Stomach (tissue), 9 donors: ENCODE measurements around the gene ADAM29. TPM values are rescaled to one million over a fixed set of nuclear protein-coding genes. Genes with fewer than 3 reads are reported as not detected.
"Not testable (repeated sequence)": the region's sequence is repeated elsewhere in the genome, so short reads cannot be mapped to it uniquely, and the experiment has no call there.

Source experiments
- DNase-seq, 2 donors: peaks; one replicate each; pipeline versions ENCODE4 v3.0.0 to v3.0.0-alpha.2; 2013 to 2019
- H3K27ac ChIP-seq, 5 donors: fragments of 200-600 bp in 4 of 5; sonication (generic) in 4 of 5; one replicate each; pipeline ENCODE4 v1.5.1; 2013 to 2019; ENCODE audit warnings: mild to moderate bottlenecking in 1 of 5, moderate library complexity in 1 of 5
- H3K27me3 ChIP-seq, 3 donors: fragments of 200-600 bp; sonication (generic); one replicate each; pipeline ENCODE4 v1.5.1; 2017 to 2019; ENCODE audit warnings: mixed run types in 1 of 3
- H3K36me3 ChIP-seq, 4 donors: fragments of 200-600 bp; sonication (generic); 1 replicate in 3 of 4; 2 replicates in 1 of 4; pipeline ENCODE4 v1.5.1; 2016 to 2019
- H3K4me1 ChIP-seq, 4 donors: fragments of 200-600 bp; sonication (generic); one replicate each; pipeline ENCODE4 v1.5.1; 2016 to 2019
- H3K4me3 ChIP-seq, 4 donors: fragments of 200-600 bp; sonication (generic) in 3 of 4; one replicate each; pipeline ENCODE4 v1.5.1; 2016 to 2019; ENCODE audit warnings: mild to moderate bottlenecking in 1 of 4
- H3K9me3 ChIP-seq, 4 donors: fragments of 200-600 bp; sonication (generic); one replicate each; pipeline ENCODE4 v1.5.1; 2016 to 2019
- EP300 ChIP-seq: sonication (generic); formaldehyde crosslinking; IDR thresholded peaks from one replicate; pipeline ENCODE4 v1.6.1; 2017; ENCODE audit warnings: antibody characterized with exemption
- POLR2A ChIP-seq, 4 donors: fragments of 450-650 bp; IDR thresholded peaks; one replicate each; pipeline ENCODE4 v1.6.1; 2016; ENCODE audit warnings: antibody characterized with exemption in 4 of 4, control low read depth in 2 of 4, mild to moderate bottlenecking in 1 of 4, moderate library complexity in 1 of 4
- POLR2AphosphoS5 ChIP-seq, 3 donors: sonication (generic); formaldehyde crosslinking; IDR thresholded peaks; one replicate each; pipeline ENCODE4 v1.6.1; 2016; ENCODE audit warnings: antibody characterized with exemption in 3 of 3
- WGBS, 5 donors: extraction: QIAGEN DNeasy Blood & Tissue Kit in 3 of 5; methylation state at CpG; one replicate each; pipeline versions ENCODE4 v1.1.5 to v1.1.7; 2013 to 2018; 5-methylcytosine and 5-hydroxymethylcytosine counted together
- intact Hi-C: fragments of 100-400 bp; cut with DNase I; formaldehyde crosslinking; loops from one replicate; pipeline ENCODE4 v1.15.1; 2023; ENCODE audit warnings: low total_unique reads
- polyA plus RNA-seq, 3 donors: library from polyadenylated mRNA; stranded (reverse); fragments of 200-250 nt; gene quantifications; one replicate each; pipeline ENCODE4 v1.2.3, GENCODE V29; 2013
- small RNA-seq, 4 donors: library from RNA; depleted of rRNA; stranded (forward); fragments of <200 nt; gene quantifications; one replicate each; pipeline ENCODE3, GENCODE V24; 2016
- total RNA-seq, 5 donors: library from RNA; depleted of rRNA; stranded (reverse); fragments of >200 nt; gene quantifications; one replicate each; pipeline versions ENCODE4 v1.1.0 to v1.2.3, GENCODE V29; 2014 to 2016
- TF ChIP-seq, protein P1 (sequence below), 7 experiments: fragments of 450-650 bp in 4 of 7; fragments of 200-600 bp in 3 of 7; sonication (generic) in 3 of 7; IDR thresholded peaks; one replicate each; pipeline ENCODE4 v1.5.1; 2016 to 2019; ENCODE audit warnings: antibody characterized with exemption in 7 of 7, control low read depth in 2 of 7, mild to moderate bottlenecking in 1 of 7
- donor health status: healthy with polysubstance abuse.
- donor health status: Bipolar disorder and iron deficiency.
- donor health status: healthy.

Gene ADAM29
- total and polyA plus RNA-seq, 8 donors, result not detected

DNA sequence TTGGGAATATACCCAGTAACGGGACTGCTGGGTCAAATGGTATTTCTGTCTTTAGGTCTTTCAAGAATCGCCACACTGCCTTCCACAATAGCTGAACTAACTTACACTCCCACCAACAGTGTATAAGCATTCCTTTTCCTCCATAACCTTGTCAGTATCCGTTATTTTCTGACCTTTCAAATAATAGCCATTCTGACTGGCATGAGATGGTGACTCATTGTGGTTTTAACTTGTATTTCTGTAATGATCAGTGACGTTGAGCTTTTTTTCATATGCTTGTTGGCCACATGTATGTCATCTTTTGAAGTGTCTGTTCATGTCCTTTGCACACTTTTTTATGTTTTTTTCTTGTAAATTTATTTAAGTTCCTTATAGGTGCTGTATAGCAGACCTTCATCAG lies 81.2 kb downstream of the ADAM29 start:
- 52 to 80% (median 72%) methylated on average over 4 of the region's 4 CpGs for WGBS, 5 donors
- intact Hi-C loops, result no loop called here
- H3K9me3 ChIP-seq, result no peaks in the 10 kb centered on the region
- H3K4me3 ChIP-seq, result no peak overlapping the region
- H3K4me1 ChIP-seq, result no peaks in the 10 kb centered on the region
- no peak for TF ChIP-seq POLR2A (IDR thresholded peaks at IDR 0.05)
- TF ChIP-seq, protein P1, sequence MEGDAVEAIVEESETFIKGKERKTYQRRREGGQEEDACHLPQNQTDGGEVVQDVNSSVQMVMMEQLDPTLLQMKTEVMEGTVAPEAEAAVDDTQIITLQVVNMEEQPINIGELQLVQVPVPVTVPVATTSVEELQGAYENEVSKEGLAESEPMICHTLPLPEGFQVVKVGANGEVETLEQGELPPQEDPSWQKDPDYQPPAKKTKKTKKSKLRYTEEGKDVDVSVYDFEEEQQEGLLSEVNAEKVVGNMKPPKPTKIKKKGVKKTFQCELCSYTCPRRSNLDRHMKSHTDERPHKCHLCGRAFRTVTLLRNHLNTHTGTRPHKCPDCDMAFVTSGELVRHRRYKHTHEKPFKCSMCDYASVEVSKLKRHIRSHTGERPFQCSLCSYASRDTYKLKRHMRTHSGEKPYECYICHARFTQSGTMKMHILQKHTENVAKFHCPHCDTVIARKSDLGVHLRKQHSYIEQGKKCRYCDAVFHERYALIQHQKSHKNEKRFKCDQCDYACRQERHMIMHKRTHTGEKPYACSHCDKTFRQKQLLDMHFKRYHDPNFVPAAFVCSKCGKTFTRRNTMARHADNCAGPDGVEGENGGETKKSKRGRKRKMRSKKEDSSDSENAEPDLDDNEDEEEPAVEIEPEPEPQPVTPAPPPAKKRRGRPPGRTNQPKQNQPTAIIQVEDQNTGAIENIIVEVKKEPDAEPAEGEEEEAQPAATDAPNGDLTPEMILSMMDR (IDR thresholded peaks at IDR 0.05), result no peak
- no peak for TF ChIP-seq POLR2AphosphoS5 (IDR thresholded peaks at IDR 0.05)
- TF ChIP-seq EP300, result no peak
- H3K27me3 ChIP-seq, result no peaks in the 10 kb centered on the region
- no peak overlapping the region for H3K27ac ChIP-seq
- H3K36me3 ChIP-seq, result no peaks in the 10 kb centered on the region
- no peak for DNase-seq

DNA sequence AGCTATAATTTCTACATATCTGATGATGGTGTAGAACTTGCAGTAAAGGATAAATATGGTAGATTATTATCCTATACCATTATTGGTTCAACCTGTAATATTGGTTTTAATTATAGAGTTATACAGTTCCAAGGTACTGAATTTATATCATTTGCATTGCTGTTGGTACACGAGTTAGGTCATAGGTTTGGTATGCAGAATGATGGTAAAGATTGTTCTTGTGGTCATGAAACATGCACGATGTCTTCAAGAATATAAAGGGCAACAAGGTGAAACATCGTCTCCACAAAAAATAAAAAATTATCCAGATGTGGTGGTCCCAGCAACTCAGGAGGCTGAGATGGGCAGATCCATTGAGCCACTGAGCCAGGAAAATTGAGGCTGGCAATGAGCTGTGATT lies 99.6 kb downstream of the ADAM29 start:
- DNase-seq, result no peak
- Histone ChIP-seq H3K4me3 (no peak overlapping the region), H3K9me3 (no peaks in the 10 kb centered on the region), H3K27me3 (no peaks in the 10 kb centered on the region), H3K4me1 (no peaks in the 10 kb centered on the region), H3K36me3 (no peaks in the 10 kb centered on the region), H3K27ac (no peak overlapping the region)
- WGBS, 5 donors, result 85 to 89% (median 87%) methylated on average over 3 of the region's 3 CpGs
- TF ChIP-seq POLR2AphosphoS5 (IDR thresholded peaks at IDR 0.05) (no peak), POLR2A (IDR thresholded peaks at IDR 0.05) (no peak), EP300 (no peak)
- TF ChIP-seq, protein P1 (IDR thresholded peaks at IDR 0.05), result no peak
- intact Hi-C loops, result no loop called here

DNA sequence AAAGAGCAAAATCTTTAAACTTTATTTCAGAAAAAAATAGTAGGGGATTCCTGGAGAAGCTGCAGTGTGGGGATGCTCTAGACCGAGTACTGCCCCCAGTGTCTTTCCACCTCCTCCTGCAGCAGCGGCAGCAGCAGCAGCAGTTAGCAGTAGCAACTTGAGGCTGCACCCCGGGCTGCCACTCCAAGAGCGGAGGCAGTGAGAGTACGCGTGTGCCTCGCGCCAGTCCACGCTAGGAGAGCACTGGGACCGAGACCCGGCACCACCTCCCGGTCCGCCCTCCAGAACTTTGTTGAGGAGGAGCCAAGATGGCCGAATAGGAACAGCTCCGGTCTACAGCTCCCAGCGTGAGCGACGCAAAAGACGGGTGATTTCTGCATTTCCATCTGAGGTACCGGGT lies 101.3 kb downstream of the ADAM29 start:
- DNase-seq, result not testable (repeated sequence)
- WGBS, 5 donors, result 91 to 95% (median 93%) methylated on average over 19 to 20 of the region's 20 CpGs

More for the DNA sequence above, 101.3 kb downstream of the ADAM29 start:
- H3K27me3 ChIP-seq, H3K4me1 ChIP-seq, H3K27ac ChIP-seq, H3K9me3 ChIP-seq, H3K36me3 ChIP-seq, H3K4me3 ChIP-seq, intact Hi-C loops: not testable (repeated sequence)

Small RNA genes lying within 50 kb of the gene (small RNA-seq; reads per million reads assigned to genes)
- gene AC105914.1, result 0 reads per million in 4 donors

Other genes with a start within 250 kb of the ADAM29 start
- gene GLRA3, start 89.1 kb upstream of the ADAM29 start, total RNA-seq, result under 1 TPM in 1 of 5 donors, not detected in 4; 0.18 TPM
- gene GLRA3, start 89.1 kb upstream of the ADAM29 start, polyA plus RNA-seq, result under 1 TPM in 1 of 3 donors, not detected in 2; 0.06 TPM